Measurements from ENCODE around the gene KIF4B. TPM values are rescaled to one million over a fixed set of nuclear protein-coding genes. Genes with fewer than 3 reads are reported as not detected.

Gene KIF4B
- total RNA-seq, 3 donors from 2014 or later (not counting 1 experiment from before 2014, with no cell fraction given) = not detected

- no peaks in the 10 kb centered on the region for H3K4me1 ChIP-seq (ENCODE audit: control insufficient read depth, insufficient read depth, low read length)
- TF ChIP-seq, protein P1, sequence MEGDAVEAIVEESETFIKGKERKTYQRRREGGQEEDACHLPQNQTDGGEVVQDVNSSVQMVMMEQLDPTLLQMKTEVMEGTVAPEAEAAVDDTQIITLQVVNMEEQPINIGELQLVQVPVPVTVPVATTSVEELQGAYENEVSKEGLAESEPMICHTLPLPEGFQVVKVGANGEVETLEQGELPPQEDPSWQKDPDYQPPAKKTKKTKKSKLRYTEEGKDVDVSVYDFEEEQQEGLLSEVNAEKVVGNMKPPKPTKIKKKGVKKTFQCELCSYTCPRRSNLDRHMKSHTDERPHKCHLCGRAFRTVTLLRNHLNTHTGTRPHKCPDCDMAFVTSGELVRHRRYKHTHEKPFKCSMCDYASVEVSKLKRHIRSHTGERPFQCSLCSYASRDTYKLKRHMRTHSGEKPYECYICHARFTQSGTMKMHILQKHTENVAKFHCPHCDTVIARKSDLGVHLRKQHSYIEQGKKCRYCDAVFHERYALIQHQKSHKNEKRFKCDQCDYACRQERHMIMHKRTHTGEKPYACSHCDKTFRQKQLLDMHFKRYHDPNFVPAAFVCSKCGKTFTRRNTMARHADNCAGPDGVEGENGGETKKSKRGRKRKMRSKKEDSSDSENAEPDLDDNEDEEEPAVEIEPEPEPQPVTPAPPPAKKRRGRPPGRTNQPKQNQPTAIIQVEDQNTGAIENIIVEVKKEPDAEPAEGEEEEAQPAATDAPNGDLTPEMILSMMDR (IDR thresholded peaks at IDR 0.05) = no peak
- Mint-ChIP-seq H3K36me3 (no peaks in the 10 kb centered on the region), H3K4me1 (no peaks in the 10 kb centered on the region), H3K4me3 (no peak overlapping the region), H3K27me3 (ENCODE audit: low read depth in 2 of 2) (peaks cover 8 to 11% of the 10 kb centered on the region in 2 donors), H3K27ac (no peak overlapping the region), H3K9me3 (no peaks in the 10 kb centered on the region)
- DNase-seq (no peak), ATAC-seq (no peak)
- H3K4me3 ChIP-seq (ENCODE audit: low read length) = no peak overlapping the region
- no peaks in the 10 kb centered on the region for H3K9me3 ChIP-seq (ENCODE audit: control insufficient read depth, insufficient read depth, low read length)
- H3K27ac ChIP-seq (ENCODE audit: low read length) = no peak overlapping the region
- no peaks in the 10 kb centered on the region for H3K36me3 ChIP-seq (ENCODE audit: control insufficient read depth, insufficient read depth, low read length)
- 60% methylated on average over 8 of the region's 8 CpGs for WGBS (ENCODE audit: insufficient coverage)
- H3K27me3 ChIP-seq (ENCODE audit: control insufficient read depth, insufficient read depth, low read length) = no peaks in the 10 kb centered on the region
- intact Hi-C loops (cut with micrococcal nuclease) = no loop called here
Measured at GRCh38 chr5:154984946-154985516, 28.5 kb upstream of the KIF4B start.

- no peak overlapping the region for H3K4me3 ChIP-seq (ENCODE audit: low read length)
- ATAC-seq (no peak), DNase-seq (no peak)
- no peak overlapping the region for H3K27ac Mint-ChIP-seq
- H3K9me3 ChIP-seq (ENCODE audit: control insufficient read depth, insufficient read depth, low read length) = no peaks in the 10 kb centered on the region
- WGBS (ENCODE audit: insufficient coverage) = 88% methylated on average over 2 of the region's 4 CpGs
- TF ChIP-seq, protein P1 (IDR thresholded peaks at IDR 0.05) = no peak
- no peaks in the 10 kb centered on the region for H3K4me1 Mint-ChIP-seq
- intact Hi-C loops (cut with micrococcal nuclease) = no loop called here
- no peaks in the 10 kb centered on the region for H3K4me1 ChIP-seq (ENCODE audit: control insufficient read depth, insufficient read depth, low read length)
- no peaks in the 10 kb centered on the region for H3K36me3 Mint-ChIP-seq
- H3K27ac ChIP-seq (ENCODE audit: low read length) = no peak overlapping the region
- no peaks in the 10 kb centered on the region for H3K9me3 Mint-ChIP-seq
- H3K27me3 ChIP-seq (ENCODE audit: control insufficient read depth, insufficient read depth, low read length) = no peaks in the 10 kb centered on the region
- H3K4me3 Mint-ChIP-seq = no peak overlapping the region
- peaks cover 8 to 11% of the 10 kb centered on the region in 2 donors for H3K27me3 Mint-ChIP-seq (ENCODE audit: low read depth in 2 of 2)
- no peaks in the 10 kb centered on the region for H3K36me3 ChIP-seq (ENCODE audit: control insufficient read depth, insufficient read depth, low read length)
Measured at GRCh38 chr5:154986151-154986550, 27.4 kb upstream of the KIF4B start.

DNA sequence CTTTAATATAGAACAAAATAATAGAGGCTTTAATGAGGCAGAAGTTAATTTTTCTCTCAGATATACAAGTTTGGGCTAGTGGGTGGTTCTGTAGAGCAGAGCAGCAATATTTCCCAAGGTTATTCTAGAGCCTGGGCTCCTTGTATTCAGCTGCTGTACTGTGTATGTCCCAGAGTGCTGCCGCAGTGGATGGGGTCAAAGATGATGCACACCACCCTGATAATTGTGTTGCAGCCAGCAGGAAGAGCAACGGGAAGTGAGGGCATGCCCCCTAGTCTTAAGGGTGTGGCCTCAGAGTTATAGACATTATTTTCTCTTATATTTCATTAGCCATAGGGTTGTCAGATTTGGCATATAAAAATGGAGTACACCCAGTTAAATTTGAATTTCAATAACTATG is 23.9 kb upstream of the KIF4B start:
- 100% methylated on average over 1 of the region's 2 CpGs for WGBS (ENCODE audit: insufficient coverage)
- H3K27me3 Mint-ChIP-seq (ENCODE audit: low read depth in 2 of 2) = peaks cover 7 to 13% of the 10 kb centered on the region in 2 donors
- no peaks in the 10 kb centered on the region for H3K36me3 Mint-ChIP-seq
- H3K4me3 Mint-ChIP-seq = no peak overlapping the region
- H3K9me3 ChIP-seq (ENCODE audit: control insufficient read depth, insufficient read depth, low read length) = no peaks in the 10 kb centered on the region
- no peak for DNase-seq
- no peak overlapping the region for H3K27ac ChIP-seq (ENCODE audit: low read length)
- no peak overlapping the region for H3K4me3 ChIP-seq (ENCODE audit: low read length)
- H3K9me3 Mint-ChIP-seq = no peaks in the 10 kb centered on the region
- TF ChIP-seq, protein P1 (IDR thresholded peaks at IDR 0.05) = no peak
- no peak overlapping the region for H3K27ac Mint-ChIP-seq
- H3K36me3 ChIP-seq (ENCODE audit: control insufficient read depth, insufficient read depth, low read length) = no peaks in the 10 kb centered on the region
- H3K4me1 ChIP-seq (ENCODE audit: control insufficient read depth, insufficient read depth, low read length) = no peaks in the 10 kb centered on the region
- intact Hi-C loops (cut with micrococcal nuclease) = no loop called here
- no peaks in the 10 kb centered on the region for H3K27me3 ChIP-seq (ENCODE audit: control insufficient read depth, insufficient read depth, low read length)
- no peaks in the 10 kb centered on the region for H3K4me1 Mint-ChIP-seq
- ATAC-seq = no peak

- 72% methylated on average over 1 of the region's 2 CpGs for WGBS (ENCODE audit: insufficient coverage)
- Histone ChIP-seq H3K36me3 (ENCODE audit: control insufficient read depth, insufficient read depth, low read length) (no peaks in the 10 kb centered on the region), H3K9me3 (ENCODE audit: control insufficient read depth, insufficient read depth, low read length) (no peaks in the 10 kb centered on the region), H3K27me3 (ENCODE audit: control insufficient read depth, insufficient read depth, low read length) (no peaks in the 10 kb centered on the region), H3K4me3 (ENCODE audit: low read length) (no peak overlapping the region), H3K4me1 (ENCODE audit: control insufficient read depth, insufficient read depth, low read length) (no peaks in the 10 kb centered on the region), H3K27ac (ENCODE audit: low read length) (no peak overlapping the region)
- no peak for ATAC-seq
- no peak overlapping the region for H3K27ac Mint-ChIP-seq
- no peaks in the 10 kb centered on the region for H3K4me1 Mint-ChIP-seq
- H3K36me3 Mint-ChIP-seq = no peaks in the 10 kb centered on the region
- intact Hi-C loops (cut with micrococcal nuclease) = no loop called here
- H3K4me3 Mint-ChIP-seq = no peak overlapping the region
- H3K27me3 Mint-ChIP-seq (ENCODE audit: low read depth in 2 of 2) = peaks cover 2 to 21% of the 10 kb centered on the region in 2 donors
- DNase-seq = no peak
- H3K9me3 Mint-ChIP-seq = no peaks in the 10 kb centered on the region
- TF ChIP-seq, protein P1 (IDR thresholded peaks at IDR 0.05) = no peak
Measured at GRCh38 chr5:154993461-154993860, 20.1 kb upstream of the KIF4B start.
